HCT116 (cell line): ENCODE measurements around the gene NSUN7. TPM values are rescaled to one million over a fixed set of nuclear protein-coding genes. Genes with fewer than 3 reads are reported as not detected.

ENCODE experiments used
- ATAC-seq: fragments of 200-7000 bp; cut with Tn5 transposase; 2 replicates; pipeline ENCODE4 v1.9.1; 2020; ENCODE audit warnings: mild to moderate bottlenecking, moderate library complexity
- BruUV-seq: library from RNA; stranded (reverse); fragments of 400-500 nt; replicated peaks from 2 replicates; lab custom pipeline; 2021; lab: Mats Ljungman, UMichigan
- CTCF ChIA-PET: fragments of 300-600 bp; sonication (Branson Sonifier 250); formaldehyde crosslinking; loops from one replicate; lab custom pipeline; 2021; ENCODE audit warnings: antibody characterized with exemption; lab: Charles Lee
- POLR2A ChIA-PET: fragments of 300-600, 350-600 bp; sonication (Branson Sonifier 250); formaldehyde crosslinking; loops from one replicate; lab custom pipeline; 2021; ENCODE audit warnings: antibody characterized with exemption; lab: Charles Lee
- RAD21 ChIA-PET, 2 experiments: fragments of 300-600 bp; sonication (Branson Sonifier 250); formaldehyde crosslinking; loops; one replicate each; lab custom pipeline; 2023; ENCODE audit warnings: low total read pairs in 2 of 2; ENCODE audit not compliant: uncharacterized antibody in 2 of 2, unreplicated experiment in 2 of 2, low non-redundant PET in 1 of 2; lab: Charles Lee
- DNase-seq: peaks from one replicate; pipeline ENCODE4 v3.0.0-alpha.2; 2010; ENCODE audit warnings: low read depth, low spot score
- H2AFZ ChIP-seq: fragments of 200-600 bp; shearing (Covaris generic), sonication (generic); 2 replicates; pipeline ENCODE4 v1.6.1; 2017; ENCODE audit warnings: low read depth, mixed run types, mixed read lengths, antibody characterized with exemption, low read length; ENCODE audit not compliant: poor library complexity, severe bottlenecking
- H3K27ac ChIP-seq: 2 replicates; pipeline ENCODE4 v1.5.1; 2012; ENCODE audit warnings: low read depth, low read length
- H3K27me3 ChIP-seq: fragments of 200-600 bp; sonication (generic); 2 replicates; pipeline ENCODE4 v1.6.1; 2016; ENCODE audit warnings: mixed run types, low read length, mixed read lengths; ENCODE audit not compliant: insufficient read depth
- H3K36me3 ChIP-seq, 2 experiments: fragments of 200-500 bp in 1 of 2; fragments of 200-600 bp in 1 of 2; sonication (Bioruptor generic) in 1 of 2; sonication (generic) in 1 of 2; 2 replicates each; pipeline versions ENCODE4 v1.5.1 to v1.6.1; 2014 to 2016; ENCODE audit warnings: low read length in 2 of 2, inconsistent platforms in 1 of 2, mixed read lengths in 1 of 2, mixed run types in 1 of 2; ENCODE audit not compliant: insufficient read depth in 2 of 2, control insufficient read depth in 1 of 2
- H3K4me1 ChIP-seq, 2 experiments: fragments of 200-600 bp in 1 of 2; sonication (generic) in 1 of 2; 2 replicates each; pipeline versions ENCODE4 v1.5.1 to v1.6.1; 2012 to 2017; ENCODE audit warnings: low read length in 2 of 2, inconsistent platforms in 1 of 2, mild to moderate bottlenecking in 1 of 2, mixed read lengths in 1 of 2, mixed run types in 1 of 2, moderate library complexity in 1 of 2; ENCODE audit not compliant: insufficient read depth in 2 of 2, control insufficient read depth in 1 of 2
- H3K4me2 ChIP-seq: fragments of 200-600 bp; sonication (generic); 2 replicates; pipeline ENCODE4 v1.6.1; 2017; ENCODE audit warnings: mixed run types, low read length, mixed read lengths
- H3K4me3 ChIP-seq, 2 experiments: fragments of 200-600 bp in 1 of 2; sonication (generic) in 1 of 2; replicated peaks in 1 of 2; 2 replicates each; pipeline ENCODE4 v1.5.1; 2011 to 2016; ENCODE audit warnings: low read length in 2 of 2, control low read depth in 1 of 2, low read depth in 1 of 2, mild to moderate bottlenecking in 1 of 2, mixed read lengths in 1 of 2, mixed run types in 1 of 2
- H3K79me2 ChIP-seq: fragments of 200-600 bp; sonication (generic); 2 replicates; pipeline ENCODE4 v1.6.1; 2017; ENCODE audit warnings: mild to moderate bottlenecking, mixed run types, low read length, moderate library complexity, mixed read lengths; ENCODE audit not compliant: insufficient read depth
- H3K9ac ChIP-seq: fragments of 200-600 bp; sonication (generic); 2 replicates; pipeline ENCODE4 v1.6.1; 2016; ENCODE audit warnings: low read length, mixed read lengths
- H3K9me2 ChIP-seq: fragments of 200-600 bp; sonication (generic), shearing (Covaris generic); 2 replicates; pipeline ENCODE4 v1.6.1; 2017; ENCODE audit warnings: mixed run types, mild to moderate bottlenecking, moderate library complexity; ENCODE audit not compliant: insufficient read depth
- H3K9me3 ChIP-seq, 2 experiments: fragments of 200-500 bp in 1 of 2; fragments of 200-600 bp in 1 of 2; sonication (Bioruptor generic) in 1 of 2; sonication (generic) in 1 of 2; 2 replicates each; pipeline ENCODE4 v1.6.1; 2014 to 2017; ENCODE audit warnings: low read length in 2 of 2, mixed read lengths in 2 of 2, inconsistent platforms in 1 of 2, low read depth in 1 of 2, mild to moderate bottlenecking in 1 of 2, mixed run types in 1 of 2, moderate library complexity in 1 of 2; ENCODE audit not compliant: control insufficient read depth in 1 of 2, insufficient read depth in 1 of 2
- H4K20me1 ChIP-seq: fragments of 200-600 bp; sonication (generic), shearing (Covaris generic); 2 replicates; pipeline ENCODE4 v1.6.1; 2017; ENCODE audit warnings: mixed run types, mild to moderate bottlenecking, moderate library complexity; ENCODE audit not compliant: insufficient read depth
- CEBPB ChIP-seq: IDR thresholded peaks from 2 replicates; pipeline ENCODE4 v1.6.1; 2012; ENCODE audit warnings: low read depth
- EZH2 ChIP-seq: fragments of 200-600 bp; sonication (generic); IDR thresholded peaks from 2 replicates; pipeline ENCODE4 v1.6.1; 2017; ENCODE audit warnings: antibody characterized with exemption, mixed run types
- EZH2phosphoT487 ChIP-seq: fragments of 200-600 bp; IDR thresholded peaks from 2 replicates; pipeline ENCODE4 v1.6.1; 2018; ENCODE audit warnings: antibody characterized with exemption, borderline replicate concordance
- JUND ChIP-seq: IDR thresholded peaks from 2 replicates; pipeline ENCODE4 v1.6.1; 2012
- RAD21 ChIP-seq: IDR thresholded peaks from 2 replicates; pipeline ENCODE4 v1.6.1; 2012; ENCODE audit warnings: low read depth, mild to moderate bottlenecking
- TCF7L2 ChIP-seq: IDR thresholded peaks from 2 replicates; pipeline ENCODE4 v1.7.0; 2011; ENCODE audit warnings: borderline replicate concordance, inconsistent platforms; ENCODE audit not compliant: insufficient read depth, insufficient read length; ENCODE audit errors: extremely low read depth
- ZFX ChIP-seq: fragments of 450-650 bp; IDR thresholded peaks from 2 replicates; pipeline ENCODE4 v1.6.1; 2017
- intact Hi-C: fragments of 100-400 bp; cut with micrococcal nuclease; formaldehyde crosslinking; loops from 2 replicates; pipeline ENCODE4 v1.10.0; 2022
- total RNA-seq: library from RNA; stranded (reverse); gene quantifications from one replicate; pipeline ENCODE4 v1.2.1, GENCODE V29; 2021; ENCODE audit not compliant: unreplicated experiment

The NSUN7 gene
- total RNA-seq, 1 experiment from 2014 or later = 0.07 TPM

DNA sequence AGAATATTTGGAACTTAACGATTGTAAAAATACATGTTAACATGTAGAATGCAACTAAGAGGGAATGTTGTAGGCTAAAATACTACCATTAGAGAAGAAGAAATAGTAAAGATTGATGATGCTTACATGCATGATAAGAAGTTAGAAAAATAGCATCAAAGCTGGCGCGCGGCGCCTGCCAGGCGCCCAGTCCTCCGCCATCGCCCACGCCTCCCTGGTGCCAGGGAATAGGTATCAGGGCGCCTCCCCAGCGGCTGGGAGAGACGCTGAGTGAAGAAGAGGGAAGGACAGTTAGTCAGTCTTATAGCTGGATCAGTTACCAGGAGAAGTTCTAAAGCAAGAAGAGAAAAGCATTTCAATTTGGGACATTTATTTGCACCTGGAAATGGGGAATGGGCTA, 36.0 kb downstream of the NSUN7 start:
- intact Hi-C loops = no loop called here
- ChIA-PET CTCF (no interaction called here), POLR2A (no interaction called here), RAD21 (no interaction called here)
- DNase-seq (no peak), ATAC-seq (no peak)
- BruUV-seq = no TSS peak
- no peak overlapping the region for H2AFZ ChIP-seq
- no peak overlapping the region for H3K9ac ChIP-seq
- no peaks in the 10 kb centered on the region for H3K36me3 ChIP-seq
- TF ChIP-seq JUND = no peak
- no peak overlapping the region for H3K27ac ChIP-seq
- H4K20me1 ChIP-seq = no peaks in the 10 kb centered on the region
- no peak overlapping the region for H3K4me3 ChIP-seq
- no peaks in the 10 kb centered on the region for H3K4me1 ChIP-seq
- H3K4me2 ChIP-seq = no peak overlapping the region
- H3K79me2 ChIP-seq = no peaks in the 10 kb centered on the region
- H3K27me3 ChIP-seq = no peaks in the 10 kb centered on the region
- H3K9me3 ChIP-seq = no peaks in the 10 kb centered on the region
- H3K9me2 ChIP-seq = no peaks in the 10 kb centered on the region

DNA sequence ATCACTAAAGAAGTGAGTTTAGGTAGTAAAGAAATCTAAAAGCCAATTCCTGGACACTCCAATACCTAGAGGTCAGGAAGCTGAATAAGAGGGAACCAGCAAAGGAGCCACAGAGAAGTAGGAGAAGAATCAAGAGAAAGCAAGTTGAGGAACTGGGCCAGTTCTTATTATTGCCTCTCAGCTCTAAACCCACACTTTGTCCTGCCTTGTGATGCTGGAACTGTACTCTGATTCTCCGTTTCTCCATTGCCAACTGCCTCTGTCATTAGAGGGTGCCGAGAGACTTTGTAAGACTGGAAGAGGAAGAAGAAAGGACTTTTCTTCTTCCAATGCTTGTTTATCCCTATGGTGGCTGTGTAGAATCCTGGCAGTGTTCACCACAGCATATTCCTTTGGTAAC, 38.6 kb downstream of the NSUN7 start:
- Histone ChIP-seq H3K4me1 (no peaks in the 10 kb centered on the region), H3K4me3 (no peak overlapping the region), H3K9me2 (no peaks in the 10 kb centered on the region), H3K79me2 (no peaks in the 10 kb centered on the region), H3K4me2 (no peak overlapping the region), H3K9ac (no peak overlapping the region), H3K27ac (no peak overlapping the region), H3K27me3 (no peaks in the 10 kb centered on the region)
- BruUV-seq = no TSS peak
- DNase-seq = no peak
- no peak for TF ChIP-seq EZH2phosphoT487
- no peak for TF ChIP-seq EZH2
- TF ChIP-seq ZFX = no peak
- no peak for TF ChIP-seq TCF7L2
- no peak for TF ChIP-seq CEBPB
- 0 out of 2 replicates have a peak, but pooled peaks have one; percentile 6 for TF ChIP-seq RAD21
- TF ChIP-seq, all 23 proteins: peak for 1
- RAD21 ChIA-PET = no interaction called here
- ATAC-seq = no peak
- POLR2A ChIA-PET = no interaction called here
- Histone ChIP-seq H4K20me1 (no peaks in the 10 kb centered on the region), H3K36me3 (no peaks in the 10 kb centered on the region), H2AFZ (no peak overlapping the region), H3K9me3 (no peaks in the 10 kb centered on the region)
- CTCF ChIA-PET = no interaction called here
- intact Hi-C loops = no loop called here
